H9 (cell line): ENCODE data around the gene NOX5. TPM values are rescaled to one million over a fixed set of nuclear protein-coding genes. Genes with fewer than 3 reads are reported as not detected.

ENCODE experiments used
- DNase-seq: peaks from one replicate; pipeline ENCODE4 v3.0.0-alpha.2; 2017
- H2AFZ ChIP-seq: one replicate; pipeline ENCODE4 v1.6.1; 2013; ENCODE audit warnings: mild to moderate bottlenecking, low read length, control low read depth, moderate library complexity
- H2AK5ac ChIP-seq: 2 replicates; pipeline ENCODE4 v1.6.1; 2013; ENCODE audit warnings: low read length, control low read depth, mixed read lengths; ENCODE audit not compliant: insufficient read length
- H2BK120ac ChIP-seq: one replicate; pipeline ENCODE4 v1.6.1; 2013; ENCODE audit warnings: low read depth, mild to moderate bottlenecking, low read length, control low read depth, inconsistent platforms; ENCODE audit not compliant: poor library complexity, severe bottlenecking
- H2BK12ac ChIP-seq: 2 replicates; pipeline ENCODE4 v1.6.1; 2013; ENCODE audit warnings: low read length, control low read depth, mixed read lengths, low read depth; ENCODE audit not compliant: insufficient read length
- H2BK15ac ChIP-seq: 2 replicates; pipeline ENCODE4 v1.6.1; 2013; ENCODE audit warnings: low read depth, low read length, control low read depth
- H2BK20ac ChIP-seq: one replicate; pipeline ENCODE4 v1.6.1; 2013; ENCODE audit warnings: low read depth, mild to moderate bottlenecking, low read length, control low read depth, inconsistent platforms; ENCODE audit not compliant: poor library complexity, severe bottlenecking
- H2BK5ac ChIP-seq: 2 replicates; pipeline ENCODE4 v1.6.1; 2013; ENCODE audit warnings: low read length, control low read depth, mixed read lengths; ENCODE audit not compliant: insufficient read length
- H3K14ac ChIP-seq: 2 replicates; pipeline ENCODE4 v1.6.1; 2013; ENCODE audit warnings: low read length, control low read depth; ENCODE audit not compliant: insufficient read depth
- H3K18ac ChIP-seq: 2 replicates; pipeline ENCODE4 v1.6.1; 2013; ENCODE audit warnings: low read depth, mild to moderate bottlenecking, mixed read lengths, low read length, control low read depth; ENCODE audit not compliant: insufficient read length
- H3K23ac ChIP-seq: 2 replicates; pipeline ENCODE4 v1.6.1; 2013; ENCODE audit warnings: low read length, control low read depth, mixed read lengths, low read depth; ENCODE audit not compliant: insufficient read length
- H3K23me2 ChIP-seq: 2 replicates; pipeline ENCODE4 v1.6.1; 2013; ENCODE audit warnings: low read depth, mild to moderate bottlenecking, mixed read lengths, low read length, control low read depth; ENCODE audit not compliant: insufficient read length, poor library complexity, severe bottlenecking
- H3K27ac ChIP-seq: 2 replicates; pipeline ENCODE4 v1.5.1; 2013; ENCODE audit warnings: low read length, control low read depth, mixed read lengths, low read depth; ENCODE audit not compliant: insufficient read length
- H3K27me3 ChIP-seq: 2 replicates; pipeline ENCODE4 v1.6.1; 2013; ENCODE audit warnings: low read length, control low read depth, inconsistent platforms; ENCODE audit not compliant: insufficient read depth
- H3K4ac ChIP-seq: 2 replicates; pipeline ENCODE4 v1.6.1; 2013; ENCODE audit warnings: low read depth, mild to moderate bottlenecking, control low read depth, inconsistent platforms, low read length, moderate library complexity
- H3K4me1 ChIP-seq: 2 replicates; pipeline ENCODE4 v1.6.1; 2013; ENCODE audit warnings: low read length, control low read depth, inconsistent platforms; ENCODE audit not compliant: insufficient read depth
- H3K4me2 ChIP-seq: 2 replicates; pipeline ENCODE4 v1.6.1; 2013; ENCODE audit warnings: low read length, control low read depth, mixed read lengths; ENCODE audit not compliant: insufficient read length, insufficient read depth
- H3K56ac ChIP-seq: 2 replicates; pipeline ENCODE4 v1.6.1; 2013; ENCODE audit warnings: low read depth, mild to moderate bottlenecking, mixed read lengths, low read length, control low read depth; ENCODE audit not compliant: insufficient read length
- H3K79me1 ChIP-seq: 2 replicates; pipeline ENCODE4 v1.6.1; 2013; ENCODE audit warnings: low read depth, mild to moderate bottlenecking, moderate library complexity, low read length, control low read depth, inconsistent platforms; ENCODE audit not compliant: insufficient read depth, poor library complexity, severe bottlenecking
- H3K79me2 ChIP-seq: 2 replicates; pipeline ENCODE4 v1.6.1; 2013; ENCODE audit warnings: low read length, control low read depth, inconsistent platforms; ENCODE audit not compliant: insufficient read depth
- H3K9ac ChIP-seq: 2 replicates; pipeline ENCODE4 v1.6.1; 2013; ENCODE audit warnings: low read length, control low read depth, mixed read lengths; ENCODE audit not compliant: insufficient read length; ENCODE audit errors: extremely low read depth
- H3K9me3 ChIP-seq: one replicate; pipeline ENCODE4 v1.6.1; 2013; ENCODE audit warnings: low read depth, low read length, inconsistent platforms; ENCODE audit not compliant: control insufficient read depth
- H3T11ph ChIP-seq: one replicate; pipeline ENCODE4 v1.6.1; 2013; ENCODE audit warnings: mild to moderate bottlenecking, low read length, control low read depth, inconsistent platforms
- H4K20me1 ChIP-seq: one replicate; pipeline ENCODE4 v1.6.1; 2013; ENCODE audit not compliant: control insufficient read depth, insufficient read length, insufficient read depth
- H4K5ac ChIP-seq: 2 replicates; pipeline ENCODE4 v1.6.1; 2013; ENCODE audit warnings: low read depth, mild to moderate bottlenecking, mixed read lengths, low read length, control low read depth; ENCODE audit not compliant: insufficient read length
- H4K8ac ChIP-seq: replicated peaks from 2 replicates; pipeline ENCODE4 v1.6.1; 2013; ENCODE audit warnings: low read length, control low read depth, mixed read lengths, low read depth; ENCODE audit not compliant: insufficient read length
- H4K91ac ChIP-seq: 2 replicates; pipeline ENCODE4 v1.6.1; 2013; ENCODE audit warnings: low read depth, mild to moderate bottlenecking, moderate library complexity, mixed read lengths, low read length, control low read depth; ENCODE audit not compliant: insufficient read length
- H3K27ac Mint-ChIP-seq, 3 experiments: 2 replicates in 2 of 3; 3 replicates in 1 of 3; pipeline ENCODE4 v1.8.0; 2020 to 2021; ENCODE audit warnings: mixed read lengths in 3 of 3, mild to moderate bottlenecking in 1 of 3, moderate library complexity in 1 of 3
- H3K27me3 Mint-ChIP-seq: 2 replicates; pipeline ENCODE4 v1.8.0; 2021; ENCODE audit warnings: low read depth, mild to moderate bottlenecking, moderate library complexity, mixed read lengths
- H3K36me3 Mint-ChIP-seq, 3 experiments: 2 replicates in 2 of 3; 3 replicates in 1 of 3; pipeline ENCODE4 v1.8.0; 2020 to 2021; ENCODE audit warnings: low read depth in 3 of 3, mixed read lengths in 3 of 3; ENCODE audit not compliant: insufficient read depth in 1 of 3
- H3K4me1 Mint-ChIP-seq, 2 experiments: 2 replicates each; pipeline ENCODE4 v1.8.0; 2020; ENCODE audit warnings: mixed read lengths in 2 of 2
- H3K4me3 Mint-ChIP-seq, 2 experiments: 2 replicates in 1 of 2; 3 replicates in 1 of 2; pipeline ENCODE4 v1.8.0; 2020 to 2021; ENCODE audit warnings: mild to moderate bottlenecking in 2 of 2, mixed read lengths in 2 of 2, moderate library complexity in 1 of 2
- H3K9me3 Mint-ChIP-seq, 2 experiments: 2 replicates in 1 of 2; 3 replicates in 1 of 2; pipeline ENCODE4 v1.8.0; 2020; ENCODE audit warnings: mild to moderate bottlenecking in 2 of 2, mixed read lengths in 2 of 2, moderate library complexity in 1 of 2
- CTCF ChIP-seq: fragments of 200-600 bp; sonication (generic); conservative IDR thresholded peaks from 3 replicates; pipeline ENCODE4 v1.8.0; 2021; ENCODE audit warnings: antibody characterized with exemption, mild to moderate bottlenecking
- total RNA-seq: library from RNA; stranded (reverse); gene quantifications from 2 replicates; pipeline ENCODE4 v1.2.1, GENCODE V29; 2021

Gene NOX5
- total RNA-seq, 1 experiment from 2014 or later = 0.04 TPM

GRCh38 chr15:68967948-68968347 lies 46.5 kb upstream of the NOX5 start:
- Histone ChIP-seq H3K23me2 (no peaks in the 10 kb centered on the region), H3K79me2 (no peaks in the 10 kb centered on the region), H2BK5ac (no peak overlapping the region), H3K27me3 (no peaks in the 10 kb centered on the region), H2AK5ac (no peak overlapping the region), H3K14ac (no peak overlapping the region), H3K4me1 (no peaks in the 10 kb centered on the region), H2BK15ac (no peak overlapping the region), H3K27ac (no peak overlapping the region), H3K23ac (no peak overlapping the region), H3K4ac (no peak overlapping the region), H2BK20ac (no peak overlapping the region), H3K9me3 (peaks cover 6% of the 10 kb centered on the region), H3K79me1 (no peaks in the 10 kb centered on the region), H3K18ac (no peak overlapping the region), H4K91ac (no peak overlapping the region), H4K8ac (no peak overlapping the region), H3K4me2 (no peak overlapping the region), H3K9ac (no peak overlapping the region), H4K5ac (no peak overlapping the region), H3T11ph (no peak overlapping the region), H4K20me1 (no peaks in the 10 kb centered on the region), H2BK120ac (no peak overlapping the region), H2BK12ac (no peak overlapping the region), H2AFZ (no peak overlapping the region), H3K56ac (no peak overlapping the region)
- no peak overlapping the region for H3K4me3 Mint-ChIP-seq
- peaks cover 3% of the 10 kb centered on the region; the same call in 1 of the 2 replicates for H3K27me3 Mint-ChIP-seq
- no peaks in the 10 kb centered on the region for H3K4me1 Mint-ChIP-seq
- TF ChIP-seq CTCF = no peak
- H3K27ac Mint-ChIP-seq = no peak overlapping the region
- H3K36me3 Mint-ChIP-seq = peaks cover 10 to 50% (median 24%) of the 10 kb centered on the region in 3 experiments; a peak in 6 of 7 replicates
- DNase-seq = no peak
- peaks cover 44 to 56% of the 10 kb centered on the region in 2 experiments for H3K9me3 Mint-ChIP-seq
